GM15510 (cell line): Measurements from ENCODE around the gene RAB1B.

Experiments used
- POLR2A ChIP-seq: IDR thresholded peaks from 3 replicates; pipeline ENCODE4 v1.6.1; 2011; ENCODE audit warnings: borderline replicate concordance; ENCODE audit not compliant: insufficient read length; ENCODE audit errors: extremely low read depth

The RAB1B gene

DNA sequence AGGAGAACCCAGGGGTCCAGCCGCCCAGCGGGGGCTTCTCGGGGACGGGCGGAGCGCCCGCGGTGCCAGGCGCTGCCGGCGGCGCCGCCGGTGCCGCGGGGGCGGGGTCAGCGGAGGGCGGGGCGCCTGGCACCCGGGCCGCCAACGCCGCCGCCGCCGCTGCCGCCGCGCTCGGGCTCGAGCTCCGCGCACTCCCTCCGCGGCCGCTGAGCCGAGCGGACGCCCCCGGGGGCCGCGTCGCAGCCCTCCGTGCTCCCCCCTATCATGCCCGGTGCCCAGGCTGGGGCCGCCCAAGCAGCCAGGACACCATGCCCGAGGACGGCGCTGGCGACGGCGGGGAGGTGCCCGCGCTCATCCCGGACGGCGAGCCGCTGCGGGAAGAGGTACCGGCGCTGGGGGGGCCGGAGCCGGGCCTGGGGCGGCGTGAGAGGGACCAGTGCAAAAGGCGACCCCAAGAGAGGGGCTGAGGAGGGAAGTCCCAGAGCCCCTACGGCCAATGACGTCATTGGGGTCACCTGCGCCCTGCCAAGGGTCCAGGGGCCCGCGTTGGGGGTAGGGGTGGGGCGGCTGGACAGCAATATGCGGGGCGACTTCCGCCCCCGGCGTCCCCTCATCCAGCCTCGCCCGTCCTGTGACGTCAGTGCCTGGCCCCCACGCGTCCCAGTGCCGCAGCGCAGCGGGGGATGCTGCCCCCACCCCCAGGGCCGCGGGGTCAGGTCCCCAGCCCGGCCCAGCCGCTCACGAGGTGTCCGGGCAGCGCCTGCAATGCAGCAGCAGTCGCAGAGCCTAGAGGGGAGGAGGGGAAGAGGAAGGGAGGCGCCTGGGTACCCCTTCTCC lies 23.5 kb downstream of the RAB1B start, which contains the start of gene TMEM151A:
TMEM151A (plus strand) TSS at position 189 of the 837 bp plus-strand sequence; CDS start at position 309, 120 bp downstream.
- no peak for TF ChIP-seq POLR2A

DNA sequence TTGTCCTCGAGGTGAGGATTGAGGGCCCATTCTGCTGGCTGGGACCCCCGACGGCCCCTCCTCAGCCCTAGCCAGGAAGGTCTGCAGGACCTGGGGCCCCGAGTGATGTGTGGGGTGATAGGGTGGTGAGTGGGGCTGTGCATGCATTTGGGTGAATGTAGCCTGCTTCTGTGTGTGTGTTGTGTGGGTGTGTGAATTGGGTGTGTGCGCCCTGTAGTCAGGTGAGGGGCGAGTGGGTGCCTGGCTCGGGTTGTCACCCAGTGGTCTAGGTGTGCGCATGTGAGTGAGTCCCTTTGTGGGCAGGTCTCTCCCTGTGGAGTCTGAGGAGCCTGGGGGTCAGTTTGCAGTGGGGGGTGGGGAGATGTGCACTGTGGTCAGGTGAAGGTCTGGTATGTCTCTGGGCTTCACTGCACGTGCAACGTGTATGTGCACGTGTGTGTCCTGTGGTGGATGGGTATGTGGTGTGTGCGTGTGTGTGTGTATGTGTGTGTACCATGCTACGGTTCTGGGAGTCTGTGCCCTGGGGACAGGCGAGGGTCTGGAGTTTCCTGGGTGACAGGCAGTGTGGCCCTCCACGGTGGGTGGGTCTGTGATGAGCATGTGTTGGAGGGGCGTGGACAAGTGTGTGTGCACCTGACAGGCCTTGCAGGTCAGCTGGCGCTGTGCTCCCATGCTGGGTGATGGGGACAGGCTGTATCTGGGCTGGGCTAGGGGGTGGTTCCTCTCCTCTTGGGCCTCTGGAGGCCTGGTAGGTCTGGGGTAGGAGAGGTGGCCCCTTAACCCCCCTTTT lies 24.3 kb downstream of the RAB1B start:
- no peak for TF ChIP-seq POLR2A

DNA sequence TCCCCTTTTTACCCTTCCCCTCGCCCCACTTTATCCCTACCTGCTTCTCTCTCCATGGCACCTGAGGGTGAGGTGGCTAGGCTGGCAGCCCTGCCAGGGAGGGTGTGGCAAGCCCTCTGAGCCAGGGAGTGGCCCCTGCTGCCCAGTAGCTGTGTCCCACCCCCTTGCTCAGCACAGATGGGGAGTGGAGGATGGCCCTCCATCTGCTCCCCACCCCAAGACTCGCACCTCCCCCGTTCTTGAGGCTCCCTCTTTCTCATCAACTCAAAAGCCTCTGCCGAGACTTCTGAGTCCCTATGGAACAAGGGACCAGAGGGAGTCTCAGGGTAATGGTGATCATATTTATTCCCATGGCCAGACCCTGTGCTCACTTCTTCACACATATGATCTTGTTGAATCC lies 24.9 kb downstream of the RAB1B start:
- TF ChIP-seq POLR2A, result no peak

DNA sequence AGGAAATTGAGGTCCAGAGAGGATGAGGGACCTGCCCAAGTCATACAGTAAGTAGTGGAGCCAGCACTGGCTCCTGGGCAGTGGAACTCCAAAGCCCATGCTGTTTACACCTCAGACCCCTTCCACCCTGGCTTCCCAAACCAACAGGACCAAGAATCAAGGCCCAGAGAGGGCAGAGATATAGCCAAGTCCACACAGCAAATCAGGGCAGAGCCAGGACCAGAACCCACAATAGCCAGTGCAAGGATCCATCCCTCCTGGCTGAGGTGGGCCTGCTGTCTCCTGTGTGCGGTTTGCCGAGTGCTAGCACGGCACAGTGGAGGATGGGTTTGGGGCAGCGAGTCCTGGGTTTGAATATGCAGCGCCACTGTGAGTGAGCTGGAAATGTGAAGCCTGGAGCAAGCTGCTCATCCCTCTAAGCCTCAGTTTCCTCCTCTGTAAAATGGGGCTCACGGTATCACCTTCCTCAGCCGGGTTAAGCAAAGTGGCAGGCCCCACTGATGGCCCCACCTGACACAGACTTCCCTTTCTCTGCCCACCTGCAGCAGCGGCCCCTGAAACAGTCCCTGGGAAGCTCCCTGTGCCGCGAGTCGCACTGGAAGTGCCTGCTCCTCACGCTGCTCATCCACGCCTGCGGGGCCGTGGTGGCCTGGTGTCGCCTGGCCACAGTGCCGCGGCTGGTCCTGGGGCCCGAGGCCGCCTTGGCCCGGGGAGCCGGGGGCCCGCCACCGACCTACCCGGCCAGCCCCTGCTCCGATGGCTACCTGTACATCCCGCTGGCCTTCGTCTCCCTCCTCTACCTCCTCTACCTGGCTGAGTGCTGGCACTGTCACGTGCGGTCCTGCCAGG lies 25.6 kb downstream of the RAB1B start:
- no peak for TF ChIP-seq POLR2A

DNA sequence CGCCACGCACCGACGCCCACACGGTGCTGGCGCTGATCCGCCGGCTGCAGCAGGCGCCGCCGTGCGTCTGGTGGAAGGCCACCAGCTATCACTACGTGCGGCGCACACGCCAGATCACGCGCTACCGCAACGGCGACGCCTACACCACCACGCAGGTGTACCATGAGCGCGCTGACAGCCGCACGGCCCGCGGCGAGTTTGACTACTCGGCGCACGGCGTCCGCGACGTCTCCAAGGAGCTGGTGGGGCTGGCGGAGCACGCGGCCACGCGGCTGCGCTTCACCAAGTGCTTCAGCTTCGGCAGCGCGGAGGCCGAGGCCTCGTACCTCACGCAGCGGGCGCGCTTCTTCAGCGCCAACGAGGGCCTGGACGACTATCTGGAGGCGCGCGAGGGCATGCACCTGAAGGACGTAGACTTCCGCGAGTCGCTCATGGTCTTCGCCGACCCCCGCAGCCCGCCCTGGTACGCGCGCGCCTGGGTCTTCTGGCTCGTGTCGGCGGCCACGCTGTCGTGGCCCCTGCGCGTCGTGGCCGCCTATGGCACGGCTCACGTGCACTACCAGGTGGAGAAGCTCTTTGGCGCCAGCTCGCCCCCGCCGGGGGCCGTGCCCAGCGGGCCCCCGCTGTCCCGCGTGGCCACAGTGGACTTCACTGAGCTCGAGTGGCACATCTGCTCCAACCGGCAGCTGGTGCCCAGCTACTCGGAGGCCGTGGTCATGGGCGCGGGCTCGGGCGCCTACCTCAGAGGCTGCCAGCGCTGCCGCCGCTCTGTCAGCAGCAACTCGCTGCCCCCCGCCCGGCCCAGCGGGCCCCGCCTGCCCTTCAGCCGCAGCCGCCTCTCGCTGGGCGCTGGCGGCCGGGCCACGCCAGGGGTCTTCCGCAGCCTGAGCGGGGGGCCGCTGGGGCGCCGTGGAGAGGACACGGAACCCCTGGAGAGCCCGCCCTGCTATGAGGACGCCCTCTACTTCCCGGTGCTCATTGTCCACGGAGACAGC lies 26.5 kb downstream of the RAB1B start:
- TF ChIP-seq POLR2A, result no peak

DNA sequence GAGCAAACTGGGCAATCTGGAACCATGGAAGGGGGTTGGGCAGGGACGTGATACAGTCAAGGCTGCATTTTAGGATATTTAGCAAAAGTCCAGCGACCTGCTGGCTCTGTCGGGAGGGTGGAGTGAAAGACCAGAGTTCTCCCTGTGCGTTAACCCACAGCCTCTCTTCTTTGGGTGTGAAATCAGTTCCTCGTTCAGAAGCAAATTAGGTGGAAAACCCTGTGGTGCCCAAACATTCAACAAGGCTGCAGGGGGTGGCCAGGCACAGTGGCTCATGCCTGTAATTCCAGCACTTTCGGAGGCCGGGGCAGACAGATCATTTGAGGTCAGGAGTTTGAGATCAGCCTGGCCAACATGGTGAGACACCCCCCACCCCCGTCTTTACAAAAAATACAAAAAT lies 29.2 kb downstream of the RAB1B start:
- no peak for TF ChIP-seq POLR2A

DNA sequence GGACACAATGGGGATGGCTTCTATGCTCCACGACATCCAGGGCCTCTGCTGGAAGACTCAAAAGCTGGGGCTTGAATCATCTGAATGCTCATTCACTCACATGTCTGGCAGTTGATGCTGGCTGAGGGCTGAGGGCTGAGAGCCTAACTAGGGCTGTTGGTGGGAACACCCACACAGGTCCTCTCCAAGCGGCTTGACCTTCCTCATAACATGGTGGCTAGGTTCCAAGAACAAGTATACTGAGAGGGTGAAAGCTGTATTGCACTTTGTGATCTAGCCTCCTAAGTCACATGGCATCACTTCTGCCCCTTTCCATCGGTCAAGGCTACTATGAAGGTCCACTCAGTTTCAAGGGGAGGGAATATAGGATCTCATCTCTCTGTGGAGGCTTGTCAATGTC lies 30.7 kb downstream of the RAB1B start:
- no peak for TF ChIP-seq POLR2A

DNA sequence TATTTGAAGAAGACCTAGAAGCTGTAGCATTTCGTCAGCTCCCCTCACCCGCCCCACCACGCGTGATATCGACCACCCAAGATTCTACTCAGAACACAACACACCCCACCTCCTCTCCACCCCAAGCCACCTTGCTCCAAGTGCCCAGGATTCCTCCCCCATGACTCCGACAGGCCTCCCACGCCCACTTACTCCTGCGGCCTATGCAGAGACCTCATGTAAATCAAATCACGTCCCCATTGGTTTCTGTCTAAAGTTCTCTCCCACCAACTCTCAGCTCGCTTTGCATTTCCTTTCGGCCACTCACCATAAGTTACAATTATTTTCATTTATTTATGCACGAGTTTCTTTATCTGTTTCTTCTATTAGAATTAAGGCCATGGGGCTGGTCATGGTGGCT lies 34.2 kb downstream of the RAB1B start:
- TF ChIP-seq POLR2A, result no peak

DNA sequence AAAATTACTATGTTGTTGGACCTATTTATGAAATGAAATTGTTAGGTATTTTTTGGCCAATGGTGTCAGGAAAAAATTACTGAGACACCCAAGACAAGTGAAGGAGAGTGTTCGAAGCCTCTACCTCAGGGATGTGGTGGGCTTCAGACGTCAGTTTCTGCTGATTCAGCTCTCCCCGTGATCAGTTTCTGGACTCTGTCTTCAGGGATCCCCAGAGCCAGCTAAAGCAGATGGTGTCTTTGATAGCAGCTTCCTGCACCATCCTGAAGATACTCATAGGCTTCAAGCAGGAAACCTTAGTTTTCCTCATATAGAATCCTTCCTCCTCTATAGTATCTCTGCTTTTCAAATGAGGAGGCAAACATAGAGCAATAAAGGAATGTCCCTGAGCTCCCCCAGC lies 41.0 kb downstream of the RAB1B start:
- TF ChIP-seq POLR2A, result no peak

DNA sequence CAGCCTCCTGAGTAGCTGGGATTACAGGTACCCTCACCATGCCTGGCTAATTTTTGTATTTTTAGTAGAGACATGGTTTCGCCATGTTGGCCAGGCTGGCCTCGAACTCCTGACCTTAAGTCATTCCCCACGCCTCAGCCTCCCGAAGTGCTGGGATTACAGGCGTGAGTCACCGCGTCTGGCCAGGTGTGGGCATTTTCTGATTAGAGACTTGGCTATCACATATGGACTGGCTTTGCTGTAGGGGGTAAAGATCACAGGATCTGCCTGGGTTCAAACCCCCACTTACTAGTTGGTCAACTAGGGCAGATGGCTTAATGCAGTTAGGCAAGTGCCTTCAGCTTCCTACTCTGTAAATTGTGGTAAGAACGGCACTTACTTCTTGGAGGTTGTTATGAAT lies 41.9 kb downstream of the RAB1B start:
- no peak for TF ChIP-seq POLR2A

DNA sequence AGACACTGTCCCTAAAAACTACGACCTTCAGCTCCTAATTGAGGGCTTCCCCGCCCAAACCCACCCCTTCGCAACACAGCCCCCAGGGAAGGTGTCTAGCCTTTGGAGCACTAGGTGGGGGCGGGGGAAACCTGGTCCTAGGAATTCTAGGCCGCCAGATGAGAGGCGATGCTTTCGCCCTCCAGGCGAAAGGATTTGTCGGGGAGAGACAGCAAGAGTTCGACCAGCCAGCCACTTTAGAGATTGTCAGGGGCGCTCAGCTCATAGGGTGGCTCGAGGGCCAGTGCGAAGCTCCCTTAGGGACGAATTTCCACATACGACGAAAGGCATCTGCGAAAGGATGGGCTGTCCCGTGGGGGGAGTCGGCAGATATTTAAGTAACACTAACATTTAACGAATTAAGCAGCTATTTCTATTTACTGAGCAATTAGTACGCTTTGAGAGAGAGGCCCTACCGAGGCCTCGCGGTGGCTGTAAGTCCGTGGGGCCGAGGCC lies 43.1 kb downstream of the RAB1B start:
- no peak for TF ChIP-seq POLR2A

DNA sequence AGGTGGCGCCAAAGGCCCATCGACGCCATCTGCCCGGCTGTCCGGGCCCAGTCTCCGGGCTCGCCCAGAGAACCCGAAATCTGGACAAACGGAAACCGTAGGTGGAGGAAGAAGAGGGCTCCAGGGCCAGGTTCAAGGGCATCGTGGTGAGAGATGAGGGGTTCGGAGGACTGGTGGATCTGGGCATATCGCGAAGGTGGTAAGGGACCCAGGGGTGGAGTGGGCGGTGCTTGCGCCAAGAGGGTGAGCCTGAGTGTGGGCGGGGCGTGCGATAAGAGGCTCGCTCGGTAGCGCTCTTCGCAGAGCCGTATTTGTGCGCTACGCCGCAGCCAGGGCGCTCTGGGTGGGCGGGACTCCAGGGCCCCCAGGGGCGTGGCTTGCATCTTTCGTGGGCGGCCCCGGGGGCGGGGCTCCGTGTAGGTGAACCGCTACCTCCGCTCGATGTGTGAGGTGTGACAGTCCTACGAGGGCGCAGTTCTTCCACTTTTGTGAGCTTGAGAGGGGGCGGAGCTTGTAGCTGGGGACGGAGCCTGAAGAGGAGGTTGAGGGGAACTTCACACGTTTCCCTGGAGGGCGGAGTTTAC lies 43.6 kb downstream of the RAB1B start:
- no peak for TF ChIP-seq POLR2A

DNA sequence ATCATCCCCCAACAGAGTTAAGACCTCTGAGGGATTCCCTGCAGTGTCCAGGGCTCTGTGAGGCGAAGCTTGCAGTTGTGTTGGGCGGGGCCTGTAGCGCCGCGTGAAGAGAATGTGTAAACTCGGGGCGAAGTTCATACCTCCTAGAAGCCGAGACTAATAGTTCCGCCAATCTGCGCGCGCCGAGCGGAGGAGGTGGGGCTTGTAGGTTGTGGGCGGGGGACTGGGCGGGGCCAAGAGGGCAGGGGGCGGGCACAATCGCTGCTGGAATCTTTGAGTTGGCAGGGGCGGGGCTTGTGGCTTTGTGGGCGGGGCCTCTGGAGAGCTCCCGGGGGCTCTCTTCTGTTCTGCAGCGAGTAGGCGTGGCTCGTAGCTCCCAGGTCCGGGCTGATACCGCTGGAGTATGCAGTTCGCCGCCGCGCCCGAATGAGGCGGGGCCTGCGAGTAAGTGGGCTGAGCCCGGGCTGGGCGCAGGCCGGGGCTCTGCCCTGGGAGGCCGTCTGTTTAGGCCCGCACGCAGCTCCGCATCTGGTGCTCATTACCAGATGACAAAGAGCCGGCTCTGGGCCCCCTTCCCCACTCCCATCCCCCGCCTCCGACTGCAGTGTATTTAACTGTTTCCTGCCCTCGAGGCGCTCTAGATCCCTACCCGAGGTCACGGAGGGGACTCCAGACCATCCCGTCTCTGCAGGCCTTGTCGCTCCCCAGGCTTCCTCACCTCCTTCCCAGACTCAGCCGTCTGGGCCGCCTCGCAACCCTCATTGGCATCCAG lies 44.3 kb downstream of the RAB1B start:
- TF ChIP-seq POLR2A, result no peak
